NCI-H2227 (cell line): ENCODE data around the gene FARS2.

Experiments used
- DNase-seq: peaks from one replicate; lab custom pipeline; 2025; ENCODE audit not compliant: unreplicated experiment; lab: John Stamatoyannopoulos, UW

FARS2 gene

DNA sequence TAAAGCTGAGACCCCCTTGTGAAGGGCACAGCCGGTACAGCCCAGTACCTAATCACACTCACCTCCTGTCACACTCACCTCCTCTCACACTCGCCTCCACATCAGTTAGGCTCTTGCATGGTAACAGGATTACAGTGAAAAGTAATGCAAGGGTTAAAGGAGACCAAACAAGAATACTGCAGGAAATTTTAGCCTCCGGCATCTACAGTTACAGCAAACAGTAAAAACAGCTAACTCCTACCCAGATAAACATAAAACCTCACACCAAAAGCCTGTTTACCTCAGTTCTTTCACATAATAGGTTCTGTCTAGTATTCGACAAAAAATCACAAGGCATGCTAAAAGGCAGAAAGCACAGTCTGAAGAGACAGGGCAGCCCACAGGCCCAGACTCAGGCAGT is 55.6 kb downstream of the FARS2 start:
- DNase-seq = no peak

DNA sequence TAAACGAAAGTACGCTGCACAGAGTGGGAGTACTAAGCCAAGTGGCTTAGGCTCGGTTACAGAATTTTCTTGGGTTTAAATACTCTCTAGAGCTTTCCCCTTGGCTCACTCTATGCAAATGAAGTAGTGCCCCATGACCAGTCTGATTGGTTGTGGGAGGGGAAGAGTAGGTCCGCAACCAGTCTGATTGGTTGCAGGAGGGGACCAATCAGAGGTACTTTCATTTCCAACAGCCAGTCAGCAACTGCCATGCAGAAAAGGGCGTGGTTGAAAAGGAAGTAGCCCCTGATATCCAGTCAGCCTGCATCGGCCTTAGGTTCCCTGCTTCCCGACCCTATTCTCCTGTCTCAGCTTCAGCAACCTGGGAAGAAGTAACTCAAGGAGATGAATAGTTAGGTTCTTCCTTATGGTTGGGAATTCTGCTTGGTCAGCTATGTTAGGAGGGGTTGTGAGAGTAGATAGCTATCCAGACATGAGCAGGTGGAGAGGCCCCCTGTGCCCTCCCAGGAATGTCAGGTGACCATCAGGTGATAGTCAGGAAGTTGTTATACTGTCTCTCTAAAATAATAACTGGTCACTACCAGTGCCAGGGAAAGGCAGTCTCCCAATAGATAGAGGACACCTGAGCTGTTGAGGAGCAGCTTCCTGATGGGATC is 57.4 kb downstream of the FARS2 start:
- no peak for DNase-seq

DNA sequence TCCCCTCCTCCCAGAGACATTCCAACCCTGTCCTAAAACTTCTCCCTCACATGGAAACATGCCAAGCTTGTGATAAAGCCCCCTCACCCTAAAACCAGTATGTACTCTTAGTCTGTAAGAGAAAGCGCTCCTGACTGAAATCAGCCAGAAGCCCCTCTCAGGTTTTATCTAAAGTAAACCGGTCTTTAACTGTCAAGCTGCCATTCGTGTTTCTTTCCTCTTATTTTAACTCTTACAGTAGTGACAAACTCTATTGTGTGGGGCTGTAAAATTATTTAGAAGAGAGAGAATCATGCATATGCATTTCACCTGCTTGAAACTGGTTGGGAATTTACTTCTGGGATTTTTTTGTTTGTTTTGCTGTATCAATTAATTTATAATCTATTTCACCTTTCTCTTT is 62.7 kb downstream of the FARS2 start:
- DNase-seq = no peak

DNA sequence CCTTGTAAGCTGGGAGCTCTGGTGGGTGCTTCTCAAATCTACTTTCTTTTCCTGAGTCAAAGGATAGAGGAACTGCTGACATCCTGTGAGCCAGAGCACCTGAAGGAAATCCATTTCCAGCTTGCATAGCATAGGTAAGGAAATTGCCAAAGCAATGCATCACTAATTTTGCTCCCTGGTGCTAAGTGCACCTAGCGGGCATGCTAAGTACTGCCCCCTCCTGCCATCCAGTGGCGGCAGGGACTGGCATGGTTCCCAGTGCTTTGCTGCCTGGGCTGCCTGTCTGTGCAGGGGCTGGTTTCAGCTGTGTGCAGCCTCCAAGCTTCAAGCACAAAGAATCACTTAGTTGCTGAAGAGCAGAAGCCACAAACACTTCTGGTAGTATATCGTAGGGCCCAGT is 63.9 kb downstream of the FARS2 start:
- DNase-seq = no peak

DNA sequence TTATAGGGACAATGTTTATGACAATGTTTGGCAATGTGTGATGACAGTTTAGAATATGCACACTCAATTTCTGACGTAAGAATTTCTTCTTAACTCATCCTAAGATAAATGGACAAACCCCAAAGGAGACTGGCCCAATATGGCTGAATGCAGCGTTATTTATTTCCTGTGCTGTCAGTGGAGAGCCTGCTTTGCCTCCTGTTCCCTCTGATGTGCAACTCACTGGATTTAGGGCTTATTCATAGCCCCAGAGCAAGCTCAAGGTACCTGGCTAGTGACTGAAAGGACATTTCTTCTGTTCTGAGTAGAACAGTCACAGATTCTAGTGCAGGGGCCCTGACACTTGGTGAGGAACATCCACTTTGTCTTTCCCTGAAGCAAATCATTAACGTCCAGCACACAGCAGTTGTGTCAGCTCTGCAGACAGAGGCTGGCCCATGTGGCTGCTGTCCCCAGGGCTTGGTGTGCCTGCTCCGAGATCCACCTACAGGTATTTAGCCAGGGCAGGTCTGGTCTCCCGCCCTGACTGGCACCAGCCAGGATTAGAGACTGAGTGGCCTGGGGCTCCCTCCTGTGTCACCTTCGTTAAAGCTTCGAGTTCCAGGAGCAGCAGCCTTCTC is 64.8 kb downstream of the FARS2 start:
- no peak for DNase-seq

DNA sequence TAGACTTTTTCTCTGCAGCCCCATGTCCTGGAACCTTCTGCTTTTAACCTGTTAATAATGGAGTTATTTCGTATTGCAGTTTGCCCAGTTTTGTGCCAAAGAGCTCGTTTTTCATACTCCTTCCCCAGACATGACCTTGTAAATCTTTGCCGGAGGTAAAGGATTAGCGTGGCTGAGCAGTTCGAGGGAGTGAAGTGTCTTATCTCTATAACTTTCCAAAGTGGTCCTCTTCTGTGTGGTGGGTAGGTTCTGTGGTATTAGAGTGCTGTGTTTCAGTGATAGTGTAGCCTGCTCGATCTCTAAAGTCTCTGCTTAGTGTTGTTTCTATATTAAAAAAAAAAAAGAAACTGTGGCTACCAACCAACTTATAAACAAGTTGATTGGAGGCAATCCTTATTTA is 67.5 kb downstream of the FARS2 start:
- no peak for DNase-seq

DNA sequence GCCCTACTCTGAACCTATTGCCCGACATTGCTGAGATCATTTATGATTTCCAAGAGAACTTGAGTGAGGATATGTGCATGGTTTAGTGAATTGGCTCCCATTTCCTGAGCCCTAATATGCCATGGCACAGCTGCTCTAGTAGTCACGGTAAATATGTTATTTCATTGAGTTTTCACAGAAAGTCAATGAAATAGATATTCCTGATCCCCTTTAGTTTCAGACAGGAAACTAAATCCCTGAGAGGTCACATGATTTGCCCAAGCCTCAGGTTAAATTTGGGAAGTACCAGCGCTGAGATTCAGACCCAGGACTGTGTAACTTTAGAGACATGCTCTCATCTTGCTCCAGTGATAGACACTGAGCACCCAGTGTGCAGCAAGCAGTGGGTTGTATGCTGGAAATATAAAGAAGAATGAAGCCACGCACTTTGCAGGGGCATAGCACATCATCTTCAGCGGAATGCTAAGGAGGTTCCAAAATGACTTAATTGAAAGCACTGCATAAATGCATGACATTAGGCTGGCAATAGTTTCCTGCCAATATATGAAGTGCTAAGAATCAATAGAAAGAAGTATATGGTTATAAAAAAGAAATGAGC is 70.6 kb downstream of the FARS2 start:
- no peak for DNase-seq

DNA sequence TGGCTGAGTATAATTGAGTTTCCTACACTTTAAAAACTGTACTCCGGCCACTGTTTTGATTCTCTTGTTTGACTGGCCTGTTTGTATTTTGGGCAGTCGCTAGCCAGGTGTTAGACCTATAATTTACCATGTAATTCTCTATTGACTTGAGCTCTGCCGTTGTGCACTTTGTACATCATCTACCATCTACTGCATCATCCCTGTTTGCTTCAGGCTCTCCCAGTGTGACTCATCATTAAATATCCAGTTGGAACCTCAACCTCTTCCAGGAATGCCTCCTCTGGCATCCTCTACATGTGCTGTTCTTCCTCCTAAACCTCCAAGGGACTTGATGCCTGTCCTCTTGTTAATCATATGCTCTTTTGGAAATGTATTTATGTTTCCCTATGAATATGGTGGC is 72.3 kb downstream of the FARS2 start:
- DNase-seq = peak; percentile 5

DNA sequence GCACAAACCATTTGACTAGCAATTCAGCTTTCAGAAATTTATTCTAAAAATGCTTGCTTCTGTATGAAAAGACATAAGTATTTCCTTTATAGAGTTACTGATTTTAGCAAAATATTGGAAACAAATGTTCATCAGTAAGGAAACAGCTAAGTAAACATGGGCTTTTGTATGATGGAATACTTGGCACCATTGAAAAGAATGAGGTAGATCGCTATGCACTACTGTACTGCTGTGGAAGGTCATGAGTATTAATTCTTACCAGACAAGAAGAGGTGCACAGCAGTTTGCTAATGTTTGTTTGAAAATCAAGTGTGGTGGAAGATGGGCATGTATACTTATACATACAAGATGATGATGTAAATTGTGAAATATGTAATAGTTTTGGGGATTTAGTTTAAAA is 73.0 kb downstream of the FARS2 start:
- no peak for DNase-seq

DNA sequence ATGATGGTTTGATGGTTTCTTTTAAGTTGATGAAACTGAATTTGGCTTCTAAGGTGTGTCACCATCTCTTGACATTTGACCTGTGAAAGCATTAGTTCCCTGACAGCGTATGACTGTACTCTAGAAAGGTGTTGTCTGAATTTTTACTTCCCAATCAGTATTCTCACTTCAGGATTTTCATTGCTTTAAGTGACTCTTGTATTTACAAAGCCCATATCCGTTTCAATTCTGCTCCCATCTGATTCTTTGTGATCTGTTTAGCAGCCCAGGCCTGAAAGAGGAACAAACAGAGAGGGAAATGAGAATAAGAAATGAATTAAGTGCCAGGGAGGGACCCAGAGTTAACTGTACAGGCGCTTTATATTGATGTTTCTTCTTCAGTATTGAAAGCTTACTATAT is 73.7 kb downstream of the FARS2 start:
- no peak for DNase-seq

DNA sequence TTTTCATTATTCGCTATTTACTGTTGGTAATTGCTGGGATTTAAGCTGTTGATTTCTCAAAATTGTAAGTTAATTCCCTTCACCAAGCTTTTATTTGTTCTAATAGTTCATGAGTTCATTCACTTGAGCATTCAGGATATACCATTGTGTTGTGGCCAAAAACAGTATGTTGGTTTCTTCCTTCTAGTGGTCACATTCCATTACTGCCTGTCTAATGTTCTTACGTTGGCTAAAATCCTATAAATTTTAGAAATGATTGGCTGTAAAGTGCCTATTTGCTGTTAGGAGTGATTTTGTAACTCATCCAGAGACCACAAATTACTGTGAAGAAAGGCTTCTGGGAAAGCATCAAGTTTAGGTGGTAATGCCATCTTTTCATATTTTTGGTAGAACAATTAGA is 76.3 kb downstream of the FARS2 start:
- DNase-seq = no peak

DNA sequence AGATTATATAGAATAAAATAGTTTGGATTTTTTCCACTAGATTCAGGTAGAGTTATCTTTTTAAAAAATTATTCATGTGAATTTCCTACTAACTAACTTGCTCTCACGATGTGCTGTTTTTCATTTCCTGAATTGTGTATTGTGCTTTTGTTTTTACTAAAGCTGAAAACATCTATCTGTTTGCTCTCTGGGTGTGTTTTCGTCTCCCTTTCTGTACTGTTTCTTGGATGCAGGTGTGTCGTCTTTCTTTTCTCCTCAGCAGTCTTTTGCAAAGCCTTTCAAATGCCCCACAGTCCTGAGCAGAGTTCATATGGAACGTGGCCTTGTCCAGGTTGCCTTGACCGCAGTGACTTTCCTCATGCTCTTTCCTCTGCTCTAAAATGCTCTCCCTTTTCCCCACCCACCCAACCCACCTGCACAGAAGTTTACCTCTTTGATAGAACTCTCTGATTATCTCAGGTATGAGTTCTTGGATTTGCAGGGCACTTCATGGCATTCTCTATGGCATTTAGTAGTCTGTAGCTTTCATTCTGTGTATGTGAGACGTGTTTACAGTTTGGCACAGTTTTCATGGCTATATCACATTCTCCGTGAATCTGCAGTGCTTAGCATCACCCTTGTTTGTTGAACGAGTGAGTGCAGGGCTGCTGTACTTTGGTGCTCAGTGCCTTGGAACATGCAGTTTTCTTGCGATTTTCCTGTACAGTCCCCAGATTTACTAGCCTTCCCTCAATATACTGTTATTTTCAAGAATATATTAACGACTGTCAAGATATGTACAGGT is 77.1 kb downstream of the FARS2 start:
- no peak for DNase-seq

DNA sequence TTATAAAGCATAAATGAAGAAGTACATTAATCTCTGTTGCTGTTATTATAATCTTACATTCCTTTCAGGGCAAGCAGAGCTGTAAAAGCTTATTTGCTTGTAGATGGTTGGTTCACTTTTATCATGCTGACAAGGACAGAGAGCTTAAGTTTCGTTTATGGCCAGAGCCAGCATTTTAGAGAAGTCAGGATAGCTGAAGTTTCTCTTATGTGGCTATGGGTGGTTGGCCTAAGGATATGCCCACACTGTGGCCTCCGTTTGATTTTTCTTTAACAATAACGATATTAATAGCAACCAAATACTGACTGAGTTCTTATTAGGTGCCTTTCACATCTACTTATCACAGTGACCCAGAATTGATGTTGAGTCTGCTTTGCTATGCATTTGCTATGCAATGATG is 78.5 kb downstream of the FARS2 start:
- DNase-seq = no peak

DNA sequence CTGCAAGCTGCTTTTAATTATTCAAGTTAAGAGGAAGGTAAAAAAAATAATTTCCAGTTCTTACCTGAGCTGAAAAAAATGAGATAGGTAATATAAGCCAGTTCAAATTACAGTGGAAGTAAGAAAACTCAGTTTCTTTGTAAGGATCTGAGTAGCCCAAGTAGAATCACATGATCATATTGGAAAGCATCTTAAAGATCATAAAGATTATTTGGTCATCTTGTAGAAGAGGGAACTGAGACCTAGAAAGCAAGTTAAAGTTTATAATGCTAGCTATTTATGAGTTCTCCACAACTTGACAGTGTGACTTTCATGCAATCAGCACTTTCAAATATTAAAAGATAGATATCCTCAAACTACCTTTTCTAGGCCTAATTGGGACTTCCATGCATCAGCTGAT is 80.5 kb downstream of the FARS2 start:
- DNase-seq = no peak

DNA sequence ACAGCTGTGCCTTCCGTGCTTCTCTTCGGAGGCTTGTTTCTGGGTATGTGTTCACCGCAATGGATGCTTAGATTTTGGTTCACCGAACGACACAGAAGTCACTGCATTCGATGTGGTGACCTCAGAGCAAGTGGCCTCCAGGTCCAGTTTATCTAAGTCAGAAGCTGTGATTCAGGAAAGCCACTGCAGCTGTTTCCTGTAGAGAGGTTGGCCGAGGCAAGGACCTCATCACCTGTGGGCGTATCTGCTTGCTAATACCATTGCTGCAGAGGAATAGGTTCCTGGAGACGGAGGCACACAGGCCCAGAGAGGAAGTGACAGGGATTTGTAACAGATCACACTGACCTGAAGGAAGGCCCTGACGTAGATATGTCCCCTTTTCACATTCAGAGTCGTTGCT is 82.7 kb downstream of the FARS2 start:
- no peak for DNase-seq

DNA sequence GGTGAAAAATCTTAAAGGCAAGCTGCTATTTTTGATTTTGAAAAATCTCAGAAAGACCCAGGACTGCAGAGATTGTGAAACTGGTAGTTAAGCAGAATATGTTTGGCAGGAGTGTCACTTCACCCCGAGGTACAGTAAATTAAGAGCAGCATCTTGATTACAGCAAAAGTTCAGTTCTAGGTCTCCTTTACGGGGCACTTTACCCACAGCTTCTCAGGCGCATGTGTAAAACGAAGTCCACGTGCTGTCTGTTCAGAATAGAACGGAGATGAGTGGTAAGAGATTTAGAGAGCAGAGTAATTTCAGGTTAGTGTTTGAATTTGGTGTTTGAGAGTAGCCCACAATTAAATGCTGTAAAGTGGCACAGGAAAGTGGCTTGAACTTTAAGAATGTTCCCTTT is 84.0 kb downstream of the FARS2 start:
- DNase-seq = peak; percentile 7

DNA sequence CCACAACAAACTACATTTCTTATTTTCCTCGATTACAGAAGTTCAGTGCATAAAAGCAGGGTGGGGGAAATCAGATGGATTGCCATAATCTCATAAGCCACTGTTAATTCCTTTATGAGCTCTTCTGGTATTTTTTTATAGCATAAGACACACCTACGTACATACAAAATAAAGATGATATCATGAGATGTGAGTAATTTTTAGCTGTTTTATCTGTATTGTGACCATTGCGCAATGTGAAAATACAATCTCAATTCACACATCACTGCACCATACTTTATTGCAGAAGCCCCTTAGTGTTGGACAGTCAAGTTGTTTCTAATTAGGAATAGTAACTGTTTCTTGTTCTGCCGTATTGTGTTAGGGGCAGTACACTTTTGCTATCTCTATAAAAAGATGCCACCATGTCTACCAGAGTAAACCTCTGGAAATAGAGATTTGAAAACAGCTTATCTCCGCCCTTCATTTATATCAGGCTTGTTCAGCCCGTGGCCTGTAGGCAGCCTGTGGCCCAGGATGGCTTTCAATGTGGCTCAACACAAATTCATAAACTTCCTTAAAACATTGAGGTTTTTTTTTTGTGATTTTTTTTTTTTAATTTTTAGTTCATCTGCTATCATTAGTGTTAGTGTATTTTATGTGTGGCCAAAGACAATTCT is 90.4 kb downstream of the FARS2 start:
- DNase-seq = no peak

DNA sequence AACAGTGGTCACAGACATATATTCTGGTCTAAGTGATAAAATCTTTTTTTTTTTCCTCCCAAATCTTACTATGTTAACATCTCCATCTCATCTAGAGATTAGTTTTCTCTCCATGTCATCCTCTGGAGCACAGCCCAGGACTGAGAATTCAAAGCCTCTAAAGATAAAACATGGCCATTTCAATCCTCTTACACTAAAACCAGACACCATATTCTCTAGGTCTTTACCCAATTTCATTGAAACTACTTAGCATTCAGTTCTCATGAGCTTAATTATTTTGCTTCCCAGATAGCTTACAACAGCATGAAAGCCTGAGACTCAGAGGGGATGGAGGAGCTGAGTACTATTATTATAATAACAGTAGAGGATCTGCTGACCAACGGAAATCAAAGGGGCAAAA is 92.7 kb downstream of the FARS2 start:
- no peak for DNase-seq

DNA sequence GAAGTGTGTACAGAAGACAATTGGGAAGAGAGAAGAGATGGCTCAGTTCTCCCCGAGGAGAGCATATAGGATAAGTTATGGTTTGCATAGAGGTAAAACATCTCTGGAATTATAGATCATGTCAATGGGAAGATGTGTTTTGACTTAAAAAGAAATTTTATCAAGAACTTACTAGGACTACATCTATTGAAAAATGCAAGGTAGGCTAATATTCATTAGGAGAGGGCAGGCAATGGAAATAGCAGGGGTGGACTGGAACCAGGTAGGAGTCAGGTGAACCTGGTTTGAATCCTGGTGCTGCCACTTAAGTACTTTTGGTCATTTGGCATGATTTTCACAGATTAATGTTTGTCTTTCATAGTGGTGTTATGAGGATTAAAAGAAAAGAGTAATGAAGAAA is 96.2 kb downstream of the FARS2 start:
- no peak for DNase-seq

DNA sequence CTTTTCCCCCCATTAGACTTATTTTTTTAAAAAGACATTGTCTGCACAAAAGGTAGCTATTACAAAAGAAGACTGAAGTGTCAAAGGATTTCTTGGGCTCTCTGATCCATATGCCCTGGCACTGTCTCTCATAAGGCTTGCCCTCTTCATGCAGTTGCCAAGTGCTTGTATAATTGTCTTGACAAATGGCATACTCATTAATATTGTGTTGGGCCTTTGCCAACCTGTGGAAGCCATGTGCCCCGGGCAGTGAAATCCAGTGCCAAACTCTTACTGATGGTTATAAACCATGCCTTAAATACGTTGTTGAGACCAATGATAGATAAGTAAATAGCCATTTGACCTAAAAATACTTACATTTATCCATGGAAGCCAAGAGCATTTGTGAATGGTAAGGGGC is 98.1 kb downstream of the FARS2 start:
- no peak for DNase-seq

DNA sequence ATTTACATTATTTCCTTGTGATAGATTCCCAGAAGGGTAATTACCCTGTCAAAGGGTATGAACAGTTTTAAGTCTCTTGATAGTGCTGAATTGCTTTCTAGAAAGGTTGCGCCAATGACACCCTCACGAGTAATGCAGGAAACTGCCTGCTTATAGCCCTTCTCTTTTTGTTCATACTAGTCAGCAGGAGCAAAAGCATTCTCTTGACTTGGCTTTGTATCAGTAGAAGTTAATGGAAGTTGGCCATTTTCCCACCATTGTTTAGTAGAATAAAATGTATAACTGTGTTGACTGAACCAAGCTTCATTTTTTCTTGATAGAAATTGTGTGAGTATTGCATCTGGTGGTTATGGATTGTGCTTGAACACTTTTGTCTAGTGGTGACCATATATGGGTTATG is 100.1 kb downstream of the FARS2 start:
- no peak for DNase-seq
